HG02840 (cell line): ENCODE data around the gene RFX4.
"Not testable (repeated sequence)": the region's sequence is repeated elsewhere in the genome, so short reads cannot be mapped to it uniquely, and the experiment has no call there.

Experiments
- ATAC-seq: cut with Tn5 transposase; IDR thresholded peaks from one replicate; pipeline ENCODE4 v1.9.1; 2021; ENCODE audit warnings: mild to moderate bottlenecking, moderate library complexity, moderate number of reproducible peaks; ENCODE audit not compliant: unreplicated experiment, low FRiP score

The RFX4 gene

DNA sequence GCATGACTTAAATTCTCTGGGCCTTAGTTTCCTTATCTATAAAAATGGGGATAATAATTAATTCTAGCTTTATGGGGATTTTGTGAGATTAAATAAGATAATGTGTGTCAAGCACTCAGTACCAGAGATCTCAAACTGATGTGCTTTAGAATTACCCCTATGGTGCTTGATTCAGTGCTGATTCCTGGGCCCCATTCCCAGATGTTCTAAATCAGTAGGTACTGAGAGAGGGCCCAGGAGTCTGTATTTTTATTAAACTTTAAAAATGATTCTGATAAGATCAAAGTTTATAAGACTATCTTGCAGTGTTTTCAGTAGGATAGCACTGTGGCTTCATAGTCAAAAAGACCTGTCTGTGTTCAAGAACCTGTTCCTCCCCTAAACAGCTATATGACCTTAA, 102.6 kb downstream of the RFX4 start:
- no peak for ATAC-seq

DNA sequence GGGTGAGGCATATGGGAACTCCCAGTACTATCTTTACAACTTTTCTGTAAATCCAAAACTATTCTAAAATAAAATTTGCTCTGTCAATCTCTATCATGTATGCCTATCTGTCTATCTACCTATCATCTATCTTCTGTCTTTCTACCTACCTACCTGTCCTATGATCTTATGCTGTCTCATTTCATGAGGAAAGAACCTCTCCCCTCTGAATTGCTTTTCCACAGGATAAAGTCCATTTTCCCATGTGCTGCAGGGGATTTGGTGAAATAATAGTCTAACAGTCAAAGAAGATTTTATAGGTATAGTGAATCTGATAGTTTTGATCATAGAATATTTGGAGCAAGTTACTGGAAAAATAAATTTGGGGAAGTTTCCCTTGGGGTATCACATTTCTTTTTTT, 104.9 kb downstream of the RFX4 start:
- no peak for ATAC-seq

DNA sequence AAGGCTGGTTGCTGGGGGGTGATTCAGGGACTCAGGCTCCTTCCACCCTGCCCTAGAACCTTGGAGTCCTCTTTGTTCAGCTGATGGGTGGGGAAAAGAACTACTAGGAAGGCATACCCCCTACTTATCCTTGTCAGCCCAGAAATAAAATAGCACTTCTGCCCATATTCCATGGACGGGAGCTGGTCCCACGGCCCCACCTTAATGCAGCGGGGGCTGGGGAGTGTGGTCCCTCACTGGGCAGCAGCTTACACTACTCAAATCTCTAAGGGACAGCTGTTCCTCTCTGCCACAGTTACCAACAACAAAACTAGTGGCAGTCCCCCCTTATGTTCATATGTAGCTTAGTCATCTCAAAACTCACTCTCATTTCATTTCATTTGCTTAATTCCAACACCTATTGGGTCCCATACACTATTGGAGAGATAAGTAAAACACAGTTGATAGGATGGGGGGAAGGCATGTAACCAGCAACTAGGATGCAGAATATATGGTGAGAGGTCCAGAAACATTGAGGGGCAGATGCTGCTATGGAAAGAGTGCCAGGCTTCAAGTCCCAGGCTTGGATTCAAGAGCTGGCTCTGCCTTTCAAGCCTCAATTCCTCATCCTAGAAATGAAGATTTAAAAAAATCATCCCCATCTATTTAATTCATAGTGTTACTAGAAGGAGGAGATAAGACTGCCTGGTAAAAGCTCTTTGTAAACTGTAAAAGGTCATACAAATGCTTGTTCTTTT, 107.9 kb downstream of the RFX4 start:
- ATAC-seq: no peak

DNA sequence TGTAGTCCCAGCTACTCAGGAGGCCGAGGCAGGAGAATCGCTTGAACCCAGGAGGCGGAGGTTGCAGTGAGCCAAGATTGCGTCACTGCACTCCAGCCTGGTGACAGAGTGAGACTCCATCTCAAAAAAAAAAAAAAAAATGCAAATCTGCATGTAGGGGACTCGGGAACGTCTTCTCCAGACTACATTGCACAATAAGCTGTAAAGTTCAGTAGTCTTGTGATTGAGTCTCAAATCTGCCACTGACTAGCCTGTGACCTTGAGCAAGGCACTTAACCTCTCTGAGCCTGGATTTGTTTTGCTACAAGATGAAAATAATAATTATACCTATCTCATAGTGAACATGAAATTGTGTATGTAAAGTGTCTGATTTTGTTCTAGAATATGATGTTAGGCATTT, 109.2 kb downstream of the RFX4 start:
- ATAC-seq: not testable (repeated sequence)

DNA sequence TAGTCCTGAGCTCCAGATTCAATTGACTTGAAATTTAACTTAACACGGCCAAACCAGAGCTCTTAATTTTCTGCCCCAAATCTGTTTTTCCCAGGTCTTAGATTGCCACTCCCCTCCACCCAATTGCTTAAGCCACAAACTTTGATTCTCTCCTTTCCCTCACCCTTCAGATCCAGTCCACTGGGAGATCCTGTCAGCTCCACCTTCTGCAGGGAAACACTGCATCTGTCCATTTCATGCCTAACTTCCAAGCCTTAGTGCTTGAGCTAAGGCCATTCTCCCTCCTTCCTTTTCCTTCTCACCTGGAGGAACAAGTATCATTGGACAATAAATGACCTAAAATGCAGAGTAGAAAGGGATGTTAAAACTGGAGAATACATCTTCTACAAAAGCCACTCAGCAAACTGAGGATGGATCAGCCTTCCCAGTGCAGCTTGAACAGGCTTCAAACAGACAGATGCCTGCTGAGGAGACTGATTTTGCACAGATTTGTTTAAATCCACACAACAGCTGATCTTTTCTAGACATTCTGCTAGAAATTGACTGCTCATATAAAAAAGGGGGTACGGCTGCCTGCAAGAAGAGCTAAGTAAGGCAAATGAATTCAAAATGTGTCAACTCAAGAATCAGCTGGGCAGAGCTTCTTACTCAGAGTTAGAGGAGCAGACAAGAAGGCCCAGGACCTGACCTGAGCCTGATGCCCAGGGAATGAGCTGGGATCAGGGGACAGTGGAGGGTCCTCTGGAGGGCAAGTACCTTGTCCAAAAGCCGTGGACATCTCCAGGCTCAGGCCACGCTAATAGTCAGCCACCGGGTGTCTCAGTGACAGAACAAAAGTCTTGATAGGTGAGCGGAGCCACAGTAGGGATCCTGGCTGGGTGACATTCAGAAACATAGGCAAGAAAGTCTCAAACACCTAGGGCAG, 110.4 kb downstream of the RFX4 start:
- ATAC-seq: no peak

DNA sequence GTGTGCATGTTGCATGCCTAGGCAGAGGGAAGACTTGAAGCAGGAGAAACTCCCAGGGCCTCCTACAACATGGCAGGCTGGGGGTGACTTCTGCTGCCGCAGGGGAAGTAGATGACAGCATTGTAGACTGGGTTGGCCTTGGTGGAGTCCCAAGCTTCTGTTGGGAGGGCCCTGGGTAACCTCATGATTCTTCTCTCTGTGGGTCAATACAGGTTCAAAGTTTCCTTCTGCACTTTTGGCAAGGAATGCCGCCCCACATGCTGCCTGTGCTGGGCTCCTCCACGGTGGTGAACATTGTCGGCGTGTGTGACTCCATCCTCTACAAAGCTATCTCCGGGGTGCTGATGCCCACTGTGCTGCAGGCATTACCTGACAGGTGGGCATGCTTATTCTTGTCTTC, 113.3 kb downstream of the RFX4 start:
- no peak for ATAC-seq

- ATAC-seq: no peak
Measured at GRCh38 chr12:106696681-106697417, 114.0 kb downstream of the RFX4 start.

- ATAC-seq: no peak
Measured at GRCh38 chr12:106704081-106704480, 121.3 kb downstream of the RFX4 start.

DNA sequence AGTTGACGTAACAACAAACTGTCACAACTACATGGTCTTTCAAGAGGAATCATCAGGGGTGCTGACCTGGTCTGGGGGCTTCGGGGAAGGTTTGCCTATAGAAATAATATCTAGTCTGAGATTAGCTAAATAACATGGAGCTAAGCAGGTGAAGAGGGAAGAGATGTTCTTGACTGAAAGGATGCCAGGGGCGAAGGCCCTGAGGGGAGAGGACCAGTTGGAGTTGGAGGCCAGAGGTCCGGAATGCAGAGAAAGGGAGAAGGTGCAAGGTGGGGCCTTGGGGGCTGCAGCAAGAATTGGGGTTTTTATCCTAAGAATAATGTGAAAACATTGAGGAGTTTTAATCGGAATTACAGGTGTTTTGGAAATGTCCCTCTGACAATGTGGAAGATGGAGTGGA, 123.2 kb downstream of the RFX4 start:
- no peak for ATAC-seq

DNA sequence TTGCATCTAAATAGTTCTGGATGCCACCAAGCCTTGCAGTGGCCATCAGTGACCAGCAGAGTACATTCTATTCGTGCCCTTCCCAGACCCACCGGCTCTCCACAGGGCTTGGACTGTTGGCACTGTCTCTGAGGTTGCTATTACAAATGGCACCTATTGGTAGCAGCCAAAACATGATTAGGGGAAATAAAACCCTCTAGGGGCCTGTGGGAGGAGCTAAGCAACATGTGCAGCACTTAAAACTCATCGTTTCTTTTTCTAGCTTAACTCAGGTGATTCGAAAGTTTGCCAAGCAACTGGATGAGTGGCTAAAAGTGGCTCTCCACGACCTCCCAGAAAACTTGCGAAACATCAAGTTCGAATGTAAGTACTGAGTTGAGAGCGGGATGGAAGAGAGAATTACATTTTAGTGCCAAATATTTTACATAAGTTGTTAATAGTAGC, 126.3 kb downstream of the RFX4 start:
- no peak for ATAC-seq

DNA sequence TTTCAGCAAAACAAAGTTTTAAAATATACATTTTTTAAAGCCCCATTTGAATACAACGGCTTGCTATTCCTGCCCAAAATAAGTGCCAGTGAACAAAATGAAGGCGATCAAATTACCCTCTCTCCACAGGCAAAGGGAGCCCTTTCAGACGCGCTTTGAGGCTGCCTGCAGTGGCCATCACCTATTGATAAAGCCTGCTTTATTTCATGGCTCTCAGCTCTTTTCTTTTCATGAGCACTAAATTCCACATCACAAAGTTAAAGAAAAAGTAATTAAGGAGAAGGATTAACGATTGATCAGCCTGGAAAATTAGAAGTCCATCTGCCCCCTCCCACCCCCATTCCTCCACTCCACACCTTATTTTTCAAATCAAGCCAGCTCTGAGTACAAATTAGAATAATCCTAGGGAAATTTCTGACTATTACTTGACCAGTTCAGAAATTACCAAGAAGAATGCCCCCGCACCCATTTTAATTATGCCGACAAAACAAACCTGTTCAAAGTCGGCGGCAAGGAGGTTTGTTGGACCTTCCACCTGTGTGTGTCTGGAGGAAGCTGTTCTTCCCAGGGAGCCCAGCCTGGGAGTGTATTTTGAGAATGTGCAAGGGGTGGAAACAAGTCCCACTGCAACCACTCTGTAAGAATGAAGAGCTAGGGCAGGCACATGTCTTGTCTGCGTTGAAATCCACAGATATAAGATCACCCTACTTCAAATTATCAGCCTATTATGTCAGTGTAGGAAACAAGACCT, 127.5 kb downstream of the RFX4 start:
- no peak for ATAC-seq

DNA sequence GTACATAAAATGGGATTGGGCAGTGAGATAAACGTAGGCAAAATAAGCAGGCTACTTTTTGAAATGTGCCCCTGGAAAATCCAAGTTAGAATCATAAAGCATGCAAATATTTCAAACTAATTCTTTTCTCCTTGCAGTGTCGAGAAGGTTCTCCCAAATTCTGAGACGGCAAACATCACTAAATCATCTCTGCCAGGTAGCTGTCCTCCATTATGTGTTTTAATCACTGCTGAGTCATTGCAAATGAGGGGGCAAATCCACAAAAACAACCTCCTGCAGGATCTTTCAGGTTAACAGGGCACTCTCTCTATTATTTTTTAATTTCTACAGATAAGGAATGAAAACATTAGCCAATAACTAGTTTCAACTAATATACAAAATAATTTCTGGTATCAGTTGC, 128.5 kb downstream of the RFX4 start:
- ATAC-seq: no peak

DNA sequence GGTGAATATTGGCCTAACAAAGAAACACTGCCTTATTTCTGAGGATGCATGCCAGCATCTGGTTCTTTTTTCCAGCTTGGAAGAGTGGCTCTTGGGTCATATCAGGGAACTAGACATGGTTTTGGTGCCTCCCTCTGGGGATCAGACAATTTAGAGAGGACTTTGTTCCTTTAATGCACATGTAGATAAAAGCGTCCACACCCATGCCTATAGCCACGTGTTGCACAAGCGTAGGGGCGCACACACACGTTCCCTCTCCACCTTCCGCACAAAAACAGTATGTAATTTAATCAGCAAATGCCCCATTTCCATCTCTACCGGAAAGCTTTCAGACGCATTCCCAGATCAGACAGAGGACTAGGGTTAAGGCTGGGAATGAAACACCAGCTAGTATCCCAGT, 130.0 kb downstream of the RFX4 start:
- no peak for ATAC-seq

DNA sequence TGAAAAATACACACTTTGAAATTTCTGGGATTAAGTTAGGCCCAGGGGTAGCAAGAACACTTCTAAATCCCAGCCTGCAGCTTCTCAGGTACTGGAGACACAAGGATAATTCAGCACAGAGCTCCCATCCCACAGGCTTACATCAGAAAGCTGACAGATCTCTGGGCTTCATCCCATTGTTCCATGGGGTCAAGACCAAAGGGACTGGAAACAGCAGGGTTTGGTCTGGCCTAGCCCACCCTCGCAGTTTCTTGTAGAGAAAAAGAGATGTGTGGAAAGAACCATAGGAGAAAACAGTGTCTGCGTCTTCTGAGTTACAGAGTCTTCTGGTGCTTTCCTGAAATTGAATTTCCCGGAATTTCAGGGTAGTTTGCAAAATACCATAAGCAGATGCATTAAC, 132.1 kb downstream of the RFX4 start:
- no peak for ATAC-seq

DNA sequence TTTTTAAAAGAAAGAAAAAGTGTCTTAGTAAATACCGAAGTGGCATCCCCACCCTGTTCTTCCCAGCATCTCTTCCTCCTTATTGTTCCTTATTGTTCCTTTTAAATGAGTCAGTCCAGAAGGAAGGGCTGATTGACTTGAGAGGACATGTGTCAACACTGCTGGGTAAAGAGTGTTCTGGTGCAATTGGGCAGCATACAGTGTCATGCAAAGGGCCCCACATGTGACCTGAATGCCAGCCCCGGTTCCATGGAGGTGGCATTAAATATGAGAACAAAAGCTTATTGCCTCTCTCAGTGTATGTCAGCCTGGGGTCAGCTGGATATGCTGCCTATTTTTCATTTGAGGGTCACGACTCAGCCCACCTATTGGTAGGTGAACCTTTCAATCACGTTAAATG, 132.8 kb downstream of the RFX4 start:
- no peak for ATAC-seq

DNA sequence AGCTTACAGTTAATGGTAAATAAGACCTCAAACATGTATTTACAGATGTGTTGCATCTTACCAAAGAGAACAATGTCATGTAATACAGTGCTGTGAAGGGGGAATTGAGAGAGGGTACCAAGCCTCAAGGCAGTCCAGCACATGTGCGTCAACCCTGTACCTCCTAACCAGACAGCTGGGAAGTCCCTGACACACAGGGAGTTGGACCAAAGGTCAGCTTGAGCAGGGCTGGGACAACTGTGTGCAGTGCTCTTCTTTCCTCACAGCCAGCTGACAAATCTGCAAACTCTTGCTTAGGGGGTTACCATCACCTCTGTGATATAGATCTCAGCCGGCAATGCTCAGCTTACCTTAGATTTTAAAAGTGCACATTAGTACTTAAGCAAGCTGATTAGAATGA, 134.9 kb downstream of the RFX4 start:
- no peak for ATAC-seq

DNA sequence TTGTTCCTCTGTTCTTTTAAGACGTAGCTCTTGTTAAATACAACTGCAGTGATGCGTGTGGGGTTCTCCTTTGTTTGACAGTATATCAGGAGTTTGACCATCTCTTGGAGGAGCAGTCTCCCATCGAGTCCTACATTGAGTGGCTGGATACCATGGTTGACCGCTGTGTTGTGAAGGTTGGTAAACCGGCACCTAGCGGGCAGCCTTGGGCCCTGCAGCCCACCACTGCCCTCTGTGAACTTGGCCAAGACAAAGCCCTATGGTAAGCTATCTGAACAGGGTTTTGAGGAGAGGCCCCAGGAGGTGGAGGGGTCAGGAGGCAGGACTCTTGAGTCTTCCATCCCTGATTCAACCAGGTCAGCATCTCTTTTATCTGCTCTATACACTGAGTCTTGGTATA, 137.1 kb downstream of the RFX4 start:
- ATAC-seq: no peak

DNA sequence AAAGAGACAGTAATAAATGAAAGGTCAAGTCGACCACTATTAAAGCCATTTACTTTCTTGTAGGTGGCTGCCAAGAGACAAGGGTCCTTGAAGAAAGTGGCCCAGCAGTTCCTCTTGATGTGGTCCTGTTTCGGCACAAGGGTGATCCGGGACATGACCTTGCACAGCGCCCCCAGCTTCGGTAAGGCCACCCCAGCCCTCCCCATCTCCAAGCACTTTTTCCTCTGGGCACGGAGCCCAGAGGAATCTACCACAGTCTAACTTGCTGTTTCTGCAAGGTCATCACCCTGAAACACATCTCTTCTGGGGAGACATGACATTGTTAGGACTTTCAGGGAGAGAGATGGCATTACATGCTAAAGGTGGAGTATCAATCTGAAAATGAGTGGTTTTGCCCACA, 137.9 kb downstream of the RFX4 start:
- ATAC-seq: no peak

DNA sequence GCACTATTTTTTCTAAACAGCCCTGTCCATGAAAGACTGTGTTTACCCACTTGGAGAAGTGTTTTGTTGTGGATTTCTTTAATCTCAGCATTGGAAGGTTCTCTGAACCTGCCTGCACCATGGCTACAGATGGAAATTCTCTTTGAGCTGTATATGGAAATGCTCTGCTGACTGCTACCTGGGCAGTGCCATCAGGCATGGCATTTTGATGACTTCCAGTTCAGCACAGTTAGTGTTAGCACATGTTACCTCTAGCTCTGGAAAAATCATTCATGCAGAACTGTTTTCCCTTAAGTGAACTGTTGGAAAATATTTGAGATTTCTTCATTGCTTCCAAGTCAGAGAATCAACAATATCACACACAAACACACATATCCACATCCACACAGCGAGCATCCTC, 139.1 kb downstream of the RFX4 start:
- no peak for ATAC-seq

DNA sequence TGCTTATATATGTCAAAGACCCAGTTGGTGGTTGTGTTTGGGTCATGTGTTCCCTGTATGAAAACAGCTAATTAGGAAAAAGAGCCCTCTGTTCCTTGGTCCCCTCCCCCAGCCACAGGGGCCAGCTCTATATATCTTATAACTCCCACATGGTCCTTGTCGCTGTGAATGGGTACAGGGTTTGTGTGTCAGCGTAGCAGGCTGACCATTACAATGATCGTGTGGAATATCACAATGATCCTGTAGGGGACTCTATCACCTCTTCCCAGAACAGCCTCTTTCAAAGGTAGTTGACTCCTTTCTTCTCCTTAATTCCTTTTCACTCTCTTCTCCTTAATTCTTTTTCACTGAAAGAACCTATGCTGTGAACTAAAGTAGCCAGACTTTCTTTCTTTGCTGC, 140.0 kb downstream of the RFX4 start:
- no peak for ATAC-seq
